Liver (tissue), 9 donors: ENCODE measurements around the gene MAP3K12. TPM values are rescaled to one million over a fixed set of nuclear protein-coding genes. Genes with fewer than 3 reads are reported as not detected.
"Not testable (repeated sequence)": the region's sequence is repeated elsewhere in the genome, so short reads cannot be mapped to it uniquely, and the experiment has no call there.

Source experiments
- DNase-seq: peaks from one replicate; pipeline ENCODE4 v3.0.0-alpha.2; 2017; ENCODE audit warnings: low spot score
- H3K27ac ChIP-seq, 2 donors: one replicate each; pipeline ENCODE4 v1.7.0; 2013; ENCODE audit warnings: inconsistent platforms in 2 of 2, low read length in 2 of 2, control low read depth in 1 of 2, low read depth in 1 of 2, mild to moderate bottlenecking in 1 of 2
- H3K27me3 ChIP-seq, 4 donors: one replicate each; pipeline versions ENCODE4 v1.6.1 to v1.7.0; 2013; ENCODE audit warnings: low read length in 3 of 4, inconsistent platforms in 1 of 4, mild to moderate bottlenecking in 1 of 4, moderate library complexity in 1 of 4; ENCODE audit not compliant: control insufficient read depth in 4 of 4, insufficient read depth in 4 of 4
- H3K36me3 ChIP-seq, 4 donors: one replicate each; pipeline versions ENCODE4 v1.6.1 to v1.7.0; 2013; ENCODE audit warnings: low read length in 3 of 4, mild to moderate bottlenecking in 3 of 4, low read depth in 1 of 4, moderate library complexity in 1 of 4; ENCODE audit not compliant: control insufficient read depth in 4 of 4, insufficient read depth in 3 of 4
- H3K4me1 ChIP-seq, 4 donors: one replicate each; pipeline versions ENCODE4 v1.6.1 to v1.7.0; 2013; ENCODE audit warnings: low read length in 3 of 4, mild to moderate bottlenecking in 3 of 4, moderate library complexity in 1 of 4; ENCODE audit not compliant: control insufficient read depth in 4 of 4, insufficient read depth in 4 of 4
- H3K4me3 ChIP-seq, 3 donors: one replicate each; pipeline versions ENCODE4 v1.6.1 to v1.7.0; 2013; ENCODE audit warnings: low read length in 3 of 3, control low read depth in 1 of 3, low read depth in 1 of 3, mild to moderate bottlenecking in 1 of 3
- H3K9ac ChIP-seq, 2 donors: one replicate each; pipeline ENCODE4 v1.7.0; 2013; ENCODE audit warnings: low read length in 2 of 2, mild to moderate bottlenecking in 2 of 2, moderate library complexity in 2 of 2, control low read depth in 1 of 2, low read depth in 1 of 2
- H3K9me3 ChIP-seq, 4 donors: one replicate each; pipeline versions ENCODE4 v1.6.1 to v1.7.0; 2013; ENCODE audit warnings: low read length in 3 of 4; ENCODE audit not compliant: control insufficient read depth in 4 of 4
- EGR1 ChIP-seq, 2 donors: IDR thresholded peaks; 2 replicates each; pipeline ENCODE4 v1.6.1; 2016 to 2018; ENCODE audit warnings: antibody characterized with exemption in 2 of 2, low read depth in 2 of 2
- FOXA1 ChIP-seq: IDR thresholded peaks from 2 replicates; pipeline ENCODE4 v1.6.1; 2016; ENCODE audit warnings: antibody characterized with exemption
- GABPA ChIP-seq, 2 donors: IDR thresholded peaks in 1 of 2; conservative IDR thresholded peaks in 1 of 2; 2 replicates each; pipeline ENCODE4 v1.6.1; 2016; ENCODE audit warnings: antibody characterized with exemption in 2 of 2, mild to moderate bottlenecking in 1 of 2, moderate library complexity in 1 of 2
- JUND ChIP-seq, 2 donors: IDR thresholded peaks; 2 replicates each; pipeline ENCODE4 v1.6.1; 2016; ENCODE audit warnings: antibody characterized with exemption in 2 of 2
- NR2F2 ChIP-seq: IDR thresholded peaks from 2 replicates; pipeline ENCODE4 v1.6.1; 2016; ENCODE audit warnings: antibody characterized with exemption
- RAD21 ChIP-seq, 2 donors: IDR thresholded peaks; 2 replicates each; pipeline ENCODE4 v1.6.1; 2016; ENCODE audit warnings: antibody characterized with exemption in 2 of 2, mild to moderate bottlenecking in 2 of 2
- RXRA ChIP-seq, 2 donors: IDR thresholded peaks; 2 replicates each; pipeline ENCODE4 v1.6.1; 2017 to 2018; ENCODE audit warnings: antibody characterized with exemption in 2 of 2, mild to moderate bottlenecking in 1 of 2
- TAF1 ChIP-seq: conservative IDR thresholded peaks from 2 replicates; pipeline ENCODE4 v1.6.1; 2016; ENCODE audit warnings: antibody characterized with exemption, mild to moderate bottlenecking
- YY1 ChIP-seq: IDR thresholded peaks from 2 replicates; pipeline ENCODE4 v1.6.1; 2016; ENCODE audit warnings: antibody characterized with exemption, mild to moderate bottlenecking
- WGBS: extraction: QIAGEN DNeasy Blood & Tissue Kit; methylation state at CpG from one replicate; pipeline ENCODE4 v1.1.7; 2013; 5-methylcytosine and 5-hydroxymethylcytosine counted together
- polyA plus RNA-seq, 2 donors: library from polyadenylated mRNA; stranded (reverse) in 1 of 2; unstranded in 1 of 2; fragments of 200-250 nt in 1 of 2; fragments of >200 nt in 1 of 2; fragmentation: Nextera tagmentation in 1 of 2; extraction: Ambion mirVana in 1 of 2; gene quantifications; one replicate each; pipeline versions ENCODE4 v1.2.1 to v1.2.3, GENCODE V29; 2013 to 2015
- total RNA-seq, 2 donors: library from RNA; depleted of rRNA; stranded (reverse); fragments of >200 nt; gene quantifications; one replicate each; pipeline ENCODE4 v1.2.3, GENCODE V29; 2014
- TF ChIP-seq, protein P1 (sequence below): fragments of 150-350 bp; IDR thresholded peaks from 2 replicates; pipeline ENCODE4 v1.5.1; 2017; ENCODE audit warnings: improper control_type of control experiment, low read depth, low read length; ENCODE audit not compliant: missing input control
- donor health status: healthy.
- donor health status: healthy.
- donor health status: healthy.
- donor health status: healthy.
- donor health status: healthy.

The MAP3K12 gene
- total RNA-seq: 1 to 10 TPM; 1.5 to 2.4 TPM
- polyA plus RNA-seq: 1 to 10 TPM in 1 of 2 donors, under 1 TPM in 1; 0.53 to 1.4 TPM

DNA sequence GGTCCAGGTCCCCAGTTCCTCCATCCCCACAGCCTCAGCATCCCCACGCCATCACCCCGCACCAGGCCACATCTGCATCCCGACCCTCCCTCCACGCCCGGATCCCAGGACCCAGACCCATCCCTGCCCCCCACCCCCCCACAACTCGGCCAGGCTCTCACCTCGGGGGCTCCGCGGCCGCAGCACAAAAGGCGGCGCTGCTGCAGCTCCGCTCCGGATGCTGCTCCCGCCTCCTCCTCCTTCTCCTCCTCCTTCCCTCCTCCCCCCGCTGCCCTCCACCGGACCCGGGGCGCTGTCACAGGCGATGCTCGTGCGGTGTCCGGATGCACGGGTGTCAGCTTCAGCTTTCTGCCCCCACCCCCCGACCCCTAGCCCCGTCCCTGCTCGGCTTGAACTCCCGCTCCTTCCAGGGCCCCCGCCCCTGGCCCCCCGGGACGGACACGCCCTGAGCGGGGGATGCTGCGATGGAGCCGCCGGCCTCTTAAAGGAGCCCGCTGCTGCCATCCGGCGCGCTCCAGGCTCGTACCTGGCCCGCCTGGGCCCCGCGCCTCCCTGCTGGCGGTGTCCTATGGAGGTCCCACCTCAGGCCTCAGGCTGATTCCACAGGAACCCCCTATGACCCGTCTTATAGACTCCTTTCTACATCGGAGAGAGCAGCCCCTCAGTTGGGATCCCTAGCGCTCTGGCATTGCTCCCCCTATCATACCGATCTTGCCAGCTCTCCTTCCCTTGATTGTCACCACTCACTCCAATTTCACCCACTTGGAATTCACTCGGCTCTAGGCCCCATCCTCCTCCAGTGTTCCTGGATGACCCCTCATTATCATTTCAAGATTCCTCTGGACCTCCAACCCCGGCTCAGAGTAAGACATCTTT, at the start of gene MAP3K12:
TSS of gene MAP3K12 (minus strand) at position 193 of the 876 bp plus-strand sequence. CDS start 12,067 bp downstream, outside the sequence.
- Histone ChIP-seq H3K4me3 (peak within 1 kb of the TSS; percentile 46 to 91 (median 80)), H3K9ac (peak within 1 kb of the TSS; percentile 92 to 100), H3K27ac (peak within 1 kb of the TSS; percentile 98 to 99), H3K9me3 (no peaks in the 10 kb centered on the region), H3K4me1 (peaks cover 5 to 37% (median 21%) of the 10 kb centered on the region in 4 donors), H3K27me3 (no peaks in the 10 kb centered on the region), H3K36me3 (peaks cover 0 to 2% (median 0%) of the 10 kb centered on the region in 4 donors)
- no peak for TF ChIP-seq TAF1
- TF ChIP-seq RXRA (IDR thresholded peaks at IDR 0.05): no peak
- no peak for TF ChIP-seq YY1
- TF ChIP-seq GABPA (IDR thresholded peaks at IDR 0.05 in 1 of 2, conservative IDR thresholded peaks at IDR 0.05 in 1 of 2): no peak
- TF ChIP-seq FOXA1: no peak
- peak; percentile 55 for DNase-seq
- WGBS: 3% methylated on average over 51 of the region's 51 CpGs

DNA sequence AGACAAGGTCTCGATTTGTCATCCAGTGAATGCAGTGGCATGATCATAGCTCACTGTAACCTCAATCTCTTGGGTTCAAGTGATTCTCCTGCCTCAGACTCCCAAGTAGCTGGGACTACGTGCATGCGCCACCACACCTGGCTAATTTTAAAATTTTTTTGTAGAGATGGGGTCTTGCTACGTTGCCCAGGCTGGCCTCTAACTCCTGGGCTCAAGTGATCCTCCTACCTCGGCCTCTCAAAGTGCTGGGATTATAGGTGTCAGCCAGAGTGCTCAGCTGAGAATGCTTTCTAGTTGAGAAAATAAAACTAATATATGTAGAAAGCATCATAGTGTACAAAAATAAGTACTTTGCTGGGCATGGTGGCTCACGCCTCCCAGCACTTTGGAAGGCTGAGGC, 49.1 kb upstream of the MAP3K12 start:
- Histone ChIP-seq H3K36me3 (peaks cover 4 to 25% (median 15%) of the 10 kb centered on the region in 4 donors), H3K4me1 (peaks cover 4 to 17% (median 8%) of the 10 kb centered on the region in 4 donors)
- not testable (repeated sequence) for H3K4me3 ChIP-seq, DNase-seq, H3K9ac ChIP-seq, H3K27ac ChIP-seq, H3K9me3 ChIP-seq, H3K27me3 ChIP-seq
- 98% methylated on average over 6 of the region's 6 CpGs for WGBS

- Histone ChIP-seq H3K9ac (no peak overlapping the region), H3K4me3 (no peak overlapping the region), H3K4me1 (peaks cover 8 to 29% (median 20%) of the 10 kb centered on the region in 4 donors), H3K36me3 (peaks cover 0 to 17% (median 10%) of the 10 kb centered on the region in 4 donors), H3K9me3 (no peaks in the 10 kb centered on the region), H3K27me3 (no peaks in the 10 kb centered on the region), H3K27ac (peak overlapping the region; percentile 52 to 56)
- TF ChIP-seq RXRA (IDR thresholded peaks at IDR 0.05) (peak in 1 of 2 donors; percentile 30), EGR1 (IDR thresholded peaks at IDR 0.05; ENCODE audit: low read depth in 2 of 2) (peak in 1 of 2 donors; percentile 24), YY1 (no peak), RAD21 (IDR thresholded peaks at IDR 0.05) (peak; percentile 91 to 93)
- TF ChIP-seq, protein P1, sequence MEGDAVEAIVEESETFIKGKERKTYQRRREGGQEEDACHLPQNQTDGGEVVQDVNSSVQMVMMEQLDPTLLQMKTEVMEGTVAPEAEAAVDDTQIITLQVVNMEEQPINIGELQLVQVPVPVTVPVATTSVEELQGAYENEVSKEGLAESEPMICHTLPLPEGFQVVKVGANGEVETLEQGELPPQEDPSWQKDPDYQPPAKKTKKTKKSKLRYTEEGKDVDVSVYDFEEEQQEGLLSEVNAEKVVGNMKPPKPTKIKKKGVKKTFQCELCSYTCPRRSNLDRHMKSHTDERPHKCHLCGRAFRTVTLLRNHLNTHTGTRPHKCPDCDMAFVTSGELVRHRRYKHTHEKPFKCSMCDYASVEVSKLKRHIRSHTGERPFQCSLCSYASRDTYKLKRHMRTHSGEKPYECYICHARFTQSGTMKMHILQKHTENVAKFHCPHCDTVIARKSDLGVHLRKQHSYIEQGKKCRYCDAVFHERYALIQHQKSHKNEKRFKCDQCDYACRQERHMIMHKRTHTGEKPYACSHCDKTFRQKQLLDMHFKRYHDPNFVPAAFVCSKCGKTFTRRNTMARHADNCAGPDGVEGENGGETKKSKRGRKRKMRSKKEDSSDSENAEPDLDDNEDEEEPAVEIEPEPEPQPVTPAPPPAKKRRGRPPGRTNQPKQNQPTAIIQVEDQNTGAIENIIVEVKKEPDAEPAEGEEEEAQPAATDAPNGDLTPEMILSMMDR: peak; percentile 92
- peak; percentile 35 for DNase-seq
- WGBS: 17% methylated on average over 5 of the region's 5 CpGs
These were observed 44.3 kb upstream of the MAP3K12 start for GRCh38 chr12:53543539-53543938.

GRCh38 chr12:53539526-53539925, 40.3 kb upstream of the MAP3K12 start:
- Histone ChIP-seq H3K27me3 (no peaks in the 10 kb centered on the region), H3K36me3 (peaks cover 5 to 33% (median 23%) of the 10 kb centered on the region in 4 donors), H3K27ac (peak overlapping the region in 1 of 2 donors; percentile 13), H3K4me1 (peaks cover 5 to 23% (median 17%) of the 10 kb centered on the region in 4 donors), H3K9ac (no peak overlapping the region), H3K9me3 (no peaks in the 10 kb centered on the region), H3K4me3 (no peak overlapping the region)
- TF ChIP-seq JUND (IDR thresholded peaks at IDR 0.05) (no peak), RAD21 (IDR thresholded peaks at IDR 0.05) (no peak), NR2F2 (no peak)
- DNase-seq: no peak
- 99% methylated on average over 3 of the region's 3 CpGs for WGBS
